Activated CD4-positive, alpha-beta T cell treated with anti-CD3 and anti-CD28 coated beads, Interleukin-2, amount 50 U/mL, for 48 hours (primary cell): ENCODE results near the gene PPARA.

Source experiments
- DNase-seq, 2 experiments: peaks; one replicate each; pipeline ENCODE4 v3.0.0-alpha.2; 2020

The PPARA gene

DNA sequence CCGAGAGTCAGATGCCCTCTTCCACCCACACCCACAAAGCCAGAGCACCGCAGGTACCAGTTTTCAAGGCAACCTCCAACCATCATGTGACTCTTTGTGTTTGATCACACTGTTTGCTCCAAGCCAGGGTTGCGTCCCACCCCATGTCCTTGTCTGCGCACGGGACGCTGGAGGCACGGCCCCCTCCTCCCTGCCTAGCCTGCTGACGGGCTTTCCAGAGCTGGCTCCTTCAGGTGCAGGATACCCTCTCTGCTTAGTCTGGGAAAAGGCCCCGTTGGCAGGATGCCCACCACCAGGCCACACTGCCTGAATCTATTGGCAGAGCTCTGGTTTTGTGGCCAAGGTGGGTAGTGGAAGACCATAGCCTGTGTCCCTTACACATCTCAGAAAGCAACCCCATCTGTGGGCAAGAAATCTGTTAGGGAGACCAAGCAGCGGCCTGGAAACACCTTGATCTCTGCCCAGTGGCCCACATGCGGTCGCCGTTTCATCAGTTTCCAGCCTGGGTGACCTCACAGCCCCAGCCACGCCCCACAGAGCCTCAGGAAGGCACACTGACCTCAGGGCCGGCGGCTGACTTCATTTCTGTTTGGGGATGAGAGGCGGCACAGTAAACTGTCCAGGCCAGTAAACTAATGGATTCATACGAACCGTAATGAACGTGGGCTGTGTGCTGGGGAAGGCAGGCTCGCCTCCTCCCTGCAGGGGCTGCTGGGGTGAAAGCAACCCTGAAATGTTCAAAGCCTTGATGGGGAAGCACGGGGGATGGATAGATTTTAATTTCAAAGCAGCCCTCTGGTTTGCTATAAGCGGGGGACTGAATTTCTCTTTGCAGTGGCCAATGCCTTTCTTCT is 73.9 kb downstream of the PPARA start:
- DNase-seq: no peak

DNA sequence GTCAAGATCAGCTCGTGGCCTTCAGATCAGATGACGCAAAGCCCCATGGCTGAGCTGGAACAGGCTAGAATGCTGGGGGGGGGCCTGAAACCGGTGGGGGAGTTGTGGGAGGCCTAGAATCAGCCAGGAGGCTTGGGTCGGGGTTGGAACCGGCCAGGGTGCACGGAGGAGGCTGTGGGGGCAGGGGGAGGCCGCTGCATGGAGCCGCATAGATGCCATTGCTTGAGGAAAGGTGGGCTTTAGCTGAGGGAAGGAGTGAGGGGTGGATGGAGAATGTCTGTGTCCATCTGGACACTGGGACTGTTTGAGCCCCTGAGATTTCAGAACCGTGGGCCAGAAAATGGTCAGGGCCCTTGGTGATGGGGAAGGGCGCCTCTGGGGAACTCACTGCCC is 74.6 kb downstream of the PPARA start:
- no peak for DNase-seq

DNA sequence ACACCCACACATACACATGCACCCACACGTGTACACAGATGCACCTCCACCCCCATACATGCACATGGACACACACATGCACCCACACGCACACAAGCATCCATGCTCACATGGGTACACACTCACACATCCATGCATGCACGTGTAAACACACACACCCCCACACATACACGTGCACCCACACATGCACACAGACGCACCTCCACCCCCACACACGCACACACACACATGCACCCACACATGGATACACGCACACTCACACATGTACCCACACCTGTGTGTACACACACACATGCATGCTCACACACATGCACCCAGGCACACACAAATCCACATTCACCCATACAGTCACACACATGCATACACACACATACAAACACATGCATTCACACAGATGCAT is 75.3 kb downstream of the PPARA start:
- no peak for DNase-seq

DNA sequence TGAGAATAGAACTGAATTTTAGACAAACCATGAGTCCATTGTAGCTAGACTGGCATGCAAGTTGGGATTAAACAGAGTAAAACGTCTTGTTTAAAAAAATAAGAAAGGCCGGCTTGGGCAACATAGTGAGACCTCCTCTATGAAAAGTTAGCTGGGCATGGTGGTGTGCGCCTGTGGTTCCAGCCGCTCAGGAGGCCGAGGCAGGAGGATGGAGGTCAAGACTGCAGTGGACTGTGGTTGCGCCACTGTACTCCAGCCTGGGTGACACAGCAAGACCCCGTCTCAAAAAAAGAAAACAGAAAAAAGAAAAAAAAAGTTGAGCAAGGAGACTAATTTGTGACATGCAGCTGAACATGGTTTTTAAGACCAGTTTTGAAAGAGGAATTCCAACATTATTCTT is 76.3 kb downstream of the PPARA start:
- DNase-seq: no peak

DNA sequence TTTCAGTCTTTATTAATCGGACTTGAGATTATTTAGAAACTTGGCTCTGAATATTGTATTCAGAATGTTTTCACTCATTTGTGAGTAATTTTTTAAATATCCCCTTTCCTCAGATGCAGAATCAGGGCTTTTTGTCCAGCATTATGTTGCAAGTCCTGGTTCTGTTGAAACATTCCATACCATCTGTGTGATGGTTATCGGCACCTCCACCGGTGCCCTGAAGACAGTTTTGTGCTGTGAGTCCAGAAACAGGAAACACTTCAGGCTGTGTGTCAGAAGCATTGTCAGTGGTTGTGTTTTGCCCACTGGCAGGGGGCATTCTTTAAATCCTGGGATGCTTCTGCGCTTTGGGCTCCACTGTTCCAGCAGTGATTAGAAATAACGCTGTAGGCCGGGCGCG is 79.4 kb downstream of the PPARA start:
- DNase-seq: no peak

DNA sequence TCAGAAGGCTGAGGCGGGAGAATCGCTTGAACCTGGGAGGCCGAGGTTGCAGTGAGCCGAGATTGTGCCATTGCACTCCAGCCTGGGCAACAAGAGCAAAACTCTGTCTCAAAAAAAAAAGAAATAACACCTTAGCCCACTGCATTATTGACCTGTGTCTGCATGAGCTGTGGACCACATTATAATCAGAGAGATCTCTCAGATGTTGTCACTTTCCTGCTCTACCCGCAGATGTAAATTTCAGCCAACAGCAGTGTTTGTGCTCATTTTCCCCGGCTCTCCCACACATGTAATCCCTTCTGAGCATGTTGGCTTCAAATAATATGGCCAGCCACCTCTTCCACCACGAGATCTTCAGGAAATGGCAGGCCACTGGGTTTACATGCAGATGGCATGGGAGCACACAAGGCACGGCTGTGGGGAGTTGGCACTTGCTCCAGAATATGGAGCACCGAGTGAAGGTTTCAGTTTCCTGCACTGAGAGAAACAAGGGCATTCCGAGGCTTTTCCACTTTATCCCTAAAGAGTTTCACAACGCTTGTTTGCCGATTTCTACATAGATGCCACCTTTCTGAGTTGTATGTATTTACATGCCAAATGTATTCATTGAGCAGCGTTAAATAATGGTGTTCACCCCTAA is 80.1 kb downstream of the PPARA start:
- no peak for DNase-seq

DNA sequence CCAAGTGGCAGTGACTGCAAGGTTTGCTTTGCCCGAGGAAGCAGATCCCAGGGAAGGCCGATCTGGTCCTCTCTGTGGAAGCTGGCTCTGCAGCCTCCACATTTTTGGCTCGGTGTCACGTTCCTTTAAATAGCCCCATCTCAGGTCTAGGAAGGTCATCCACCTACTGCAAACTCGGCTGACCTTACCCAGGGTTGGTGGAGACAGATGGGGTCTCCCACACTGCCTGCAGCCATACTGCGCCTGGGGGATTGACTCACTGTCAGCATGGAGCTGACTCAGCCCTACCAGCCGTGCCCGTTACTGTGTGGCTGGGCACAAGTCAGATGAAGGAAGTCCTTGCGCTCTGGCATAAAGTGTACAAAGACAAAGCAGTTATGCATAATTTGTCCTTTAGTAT is 82.9 kb downstream of the PPARA start:
- no peak for DNase-seq

DNA sequence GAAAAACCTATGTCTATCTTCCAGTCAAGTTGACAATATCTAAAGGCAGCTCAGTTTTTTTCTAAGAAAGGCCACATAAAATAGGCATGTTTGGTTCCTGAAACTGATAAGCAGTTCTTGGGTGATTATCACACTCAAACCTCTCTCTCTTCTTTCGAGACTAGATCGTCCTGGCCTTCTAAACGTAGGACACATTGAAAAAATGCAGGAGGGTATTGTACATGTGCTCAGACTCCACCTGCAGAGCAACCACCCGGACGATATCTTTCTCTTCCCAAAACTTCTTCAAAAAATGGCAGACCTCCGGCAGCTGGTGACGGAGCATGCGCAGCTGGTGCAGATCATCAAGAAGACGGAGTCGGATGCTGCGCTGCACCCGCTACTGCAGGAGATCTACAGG is 84.6 kb downstream of the PPARA start:
- DNase-seq: no peak

DNA sequence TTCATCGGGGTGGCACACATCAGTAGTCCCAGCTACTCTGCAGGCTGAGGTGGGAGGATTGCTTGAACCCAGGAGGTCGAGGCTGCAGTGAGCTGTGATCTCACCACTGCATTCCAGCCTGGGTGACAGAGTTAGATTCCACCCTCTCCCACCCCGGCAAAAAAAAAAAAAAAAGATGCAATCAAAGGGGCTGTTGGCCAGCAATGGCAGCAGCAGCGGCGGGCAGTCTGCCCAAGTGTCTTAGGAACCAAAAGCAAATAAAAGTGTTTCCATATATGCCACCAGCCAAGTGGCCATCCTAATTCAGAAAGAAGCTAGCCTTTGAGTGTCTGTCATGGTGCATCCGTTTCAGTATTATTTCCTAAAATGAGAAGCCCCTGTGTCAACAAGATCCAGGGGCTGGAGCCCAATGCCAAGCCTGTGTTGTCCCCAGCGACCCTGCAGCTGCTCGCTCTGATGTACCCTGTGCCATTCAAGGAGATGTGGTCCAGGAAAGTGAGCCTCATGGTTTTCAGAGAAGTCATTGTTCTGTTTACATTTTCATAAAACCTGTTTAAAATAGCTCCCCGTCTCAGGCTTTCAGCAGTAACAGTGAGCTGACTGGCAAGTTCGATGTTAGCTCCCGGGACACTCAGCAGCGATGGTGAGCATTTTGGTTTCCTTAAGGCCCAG is 87.3 kb downstream of the PPARA start:
- DNase-seq: no peak

DNA sequence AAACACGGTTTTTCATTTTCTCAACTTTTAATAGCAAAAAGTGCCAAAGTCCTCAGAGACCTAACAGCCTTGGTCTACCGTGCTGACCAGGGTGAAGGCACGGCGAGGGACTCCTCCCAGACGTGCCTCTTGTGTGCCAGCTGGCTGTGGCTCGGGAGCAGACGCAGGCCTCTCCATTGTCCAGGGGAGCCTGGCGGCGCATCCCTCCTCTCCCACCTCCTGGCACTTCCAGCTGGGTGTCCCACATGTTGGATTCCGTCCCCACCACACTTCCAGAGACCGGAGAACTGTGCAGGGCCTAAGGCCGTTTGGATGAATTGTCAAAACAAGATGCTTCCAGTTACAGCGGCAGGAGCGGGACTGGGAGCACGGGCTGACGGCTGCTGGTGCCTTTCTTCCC is 88.2 kb downstream of the PPARA start:
- DNase-seq: no peak

DNA sequence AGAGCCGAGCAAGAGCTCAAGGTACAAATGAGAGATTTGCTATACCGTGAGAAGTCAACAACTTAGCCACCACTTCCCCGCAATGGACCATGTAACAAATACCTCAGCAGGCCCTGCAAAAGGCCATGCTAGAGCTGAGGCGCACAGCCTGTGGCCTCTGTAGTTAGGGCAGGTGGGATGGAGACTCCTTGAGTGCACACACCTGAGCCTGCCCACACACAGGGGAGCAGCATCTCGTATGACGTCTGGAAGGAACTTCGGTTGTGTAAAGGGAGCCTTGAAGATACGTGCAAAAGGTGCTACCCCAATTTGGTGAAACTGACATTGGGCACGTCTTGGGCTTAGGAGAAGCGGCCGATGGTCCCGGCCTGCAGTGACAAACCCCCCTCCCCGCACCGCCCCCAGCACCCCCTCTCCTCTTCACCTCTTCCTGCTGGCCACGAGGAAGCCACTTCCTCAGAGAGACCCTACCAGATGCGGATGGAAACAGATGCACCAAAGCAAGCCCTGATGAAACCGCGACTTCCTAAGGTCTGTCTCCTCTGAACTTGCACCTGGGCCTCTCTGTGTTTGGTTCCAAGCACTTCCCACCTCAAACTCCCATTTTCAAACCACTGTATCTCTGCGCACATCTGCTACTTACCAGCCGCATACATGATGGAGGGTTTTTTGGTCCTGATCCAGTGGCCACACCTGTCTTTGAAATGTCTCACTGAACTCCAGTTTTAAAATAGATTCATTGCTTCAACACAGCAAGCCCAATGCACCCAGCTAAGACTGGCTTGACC is 89.1 kb downstream of the PPARA start:
- no peak for DNase-seq

DNA sequence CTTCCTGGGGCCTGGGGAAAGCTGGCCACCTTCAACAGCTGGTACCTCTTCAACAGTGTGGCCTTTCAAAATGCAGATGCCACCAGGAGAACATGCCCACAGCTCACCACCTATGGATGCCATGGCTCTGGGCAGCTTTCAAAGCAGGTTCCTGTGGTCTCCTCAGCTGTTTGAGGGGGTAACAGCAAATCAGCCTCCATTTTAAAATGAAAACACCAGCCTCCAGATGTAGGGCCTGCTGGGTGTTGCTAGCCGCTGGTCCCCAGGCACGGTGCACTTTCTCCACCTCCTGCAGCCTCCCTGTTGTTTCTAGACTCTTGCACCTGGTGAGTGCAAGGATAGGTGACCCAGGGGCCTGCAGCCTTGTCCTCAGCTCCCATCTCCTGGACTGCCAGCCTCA is 89.7 kb downstream of the PPARA start:
- DNase-seq: no peak

DNA sequence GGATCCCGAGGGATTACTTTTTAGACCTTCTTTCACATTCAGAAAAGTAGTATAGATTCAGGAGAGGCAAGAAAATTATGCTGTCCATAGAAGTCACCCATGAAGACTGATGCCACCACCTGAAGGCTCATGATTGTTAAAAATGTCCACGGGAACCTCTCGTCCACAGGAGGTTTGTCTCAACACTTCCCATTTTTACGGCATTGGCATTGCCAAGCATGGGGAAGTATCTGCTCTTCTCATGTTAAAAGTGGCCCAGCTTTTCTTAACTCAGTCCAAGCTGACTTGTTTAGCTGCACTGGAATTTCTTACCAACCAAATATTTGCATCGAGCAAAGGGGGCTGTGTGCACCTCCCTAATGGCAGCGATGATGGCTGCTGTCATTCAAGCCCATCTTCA is 90.2 kb downstream of the PPARA start:
- no peak for DNase-seq

DNA sequence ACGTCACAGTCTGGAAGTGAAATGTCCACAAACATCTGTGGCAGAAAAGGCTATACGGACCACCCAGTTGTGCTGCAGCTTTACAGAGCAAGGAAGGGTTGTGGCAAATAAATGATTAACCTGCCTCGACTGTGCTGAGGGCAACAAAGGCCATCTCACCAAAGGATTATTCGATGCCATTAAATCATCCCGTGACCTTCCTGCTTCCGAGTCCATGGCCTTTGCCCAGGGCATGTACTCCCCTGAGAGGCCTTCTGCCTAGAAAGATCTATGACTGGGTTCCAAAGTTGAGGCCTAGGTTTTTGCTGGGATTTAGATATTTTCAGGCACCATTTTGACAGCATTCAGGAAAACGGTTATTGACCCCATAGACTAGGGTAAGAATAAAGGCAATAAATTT is 90.6 kb downstream of the PPARA start:
- no peak for DNase-seq

DNA sequence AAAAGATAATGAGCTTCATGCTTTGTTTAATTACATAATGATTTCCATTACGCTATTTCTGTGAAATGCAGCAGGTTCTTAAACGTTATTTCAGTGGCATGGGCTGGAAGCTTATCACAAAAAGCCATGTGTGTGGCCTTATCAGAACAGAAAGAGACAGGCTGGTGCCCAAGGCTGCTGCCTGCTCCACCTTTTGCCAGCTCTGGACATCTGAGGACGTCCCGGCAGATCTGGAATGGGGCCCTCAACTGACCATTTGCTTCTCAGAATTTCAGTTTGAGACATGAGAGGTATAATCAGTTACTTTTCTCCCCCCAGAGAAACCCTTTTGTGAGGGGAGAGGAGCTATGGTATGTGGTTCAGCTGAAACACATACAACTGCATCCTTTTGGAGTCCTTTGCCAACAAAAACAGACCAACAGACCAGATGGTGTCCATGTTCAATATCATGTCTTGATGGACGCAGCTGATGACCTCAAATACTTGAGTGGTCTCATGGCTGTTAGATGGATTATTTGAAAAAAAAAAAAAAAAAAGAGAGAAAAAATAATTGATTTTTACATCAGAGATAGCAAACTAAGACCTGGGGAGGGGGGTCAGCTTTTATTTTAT is 91.2 kb downstream of the PPARA start:
- no peak for DNase-seq

DNA sequence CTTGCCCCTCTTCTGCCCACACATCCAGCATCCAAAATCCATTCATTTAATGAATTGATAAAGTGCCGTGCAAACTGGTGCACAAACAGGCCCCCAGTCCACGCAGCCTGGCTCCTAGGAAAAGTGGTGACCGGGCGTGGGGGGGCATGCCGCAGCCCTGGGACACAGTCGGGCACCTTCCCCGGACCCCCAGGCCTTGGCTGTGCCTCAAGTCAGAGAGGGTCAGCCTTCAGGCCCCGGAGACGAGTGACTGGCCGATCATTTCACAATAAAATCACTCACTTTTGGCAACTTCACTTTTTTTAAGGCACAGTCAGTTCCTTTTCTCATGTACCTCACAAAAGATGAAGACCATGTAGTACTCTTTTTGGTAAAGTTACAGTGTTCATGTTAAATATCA is 91.8 kb downstream of the PPARA start:
- no peak for DNase-seq

DNA sequence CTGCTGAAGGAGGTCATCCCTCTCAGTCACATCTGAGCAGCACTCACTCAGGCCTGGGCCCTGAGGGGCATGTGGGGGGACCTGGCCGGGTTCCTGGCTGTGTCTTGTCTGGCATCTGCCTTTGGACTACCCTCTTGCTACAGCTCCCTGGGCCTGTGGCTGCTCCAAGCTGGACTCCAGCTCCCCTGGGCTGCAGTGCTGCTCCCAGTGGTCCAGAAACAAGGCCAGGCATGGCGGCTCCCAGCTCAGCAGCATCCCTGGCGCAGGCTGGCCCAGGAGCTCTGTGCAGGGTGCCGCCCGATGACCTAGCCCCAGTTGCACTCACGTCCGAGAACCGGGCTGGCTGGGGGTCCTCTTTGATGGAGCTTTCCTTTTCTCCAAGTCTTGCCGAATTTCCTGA is 94.4 kb downstream of the PPARA start:
- no peak for DNase-seq

DNA sequence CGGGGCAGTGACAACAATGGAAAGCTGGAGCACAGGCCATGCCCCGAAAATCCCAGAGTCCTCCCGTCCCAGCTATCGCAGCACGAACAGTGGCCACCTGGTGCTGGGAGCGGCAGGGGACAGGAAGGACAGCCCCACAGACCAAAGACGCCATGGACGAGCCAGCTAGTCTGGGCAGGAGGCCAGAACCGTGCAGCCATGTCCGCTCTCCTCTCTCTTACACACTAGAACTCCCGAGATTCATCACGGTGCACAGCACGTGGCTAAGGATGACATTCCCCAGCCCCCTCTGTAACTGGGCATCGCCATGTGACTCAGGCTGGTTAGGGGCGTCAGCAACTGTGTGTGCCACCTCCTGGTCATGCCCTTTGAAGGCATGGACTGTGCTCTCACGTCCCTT is 95.2 kb downstream of the PPARA start:
- DNase-seq: no peak

DNA sequence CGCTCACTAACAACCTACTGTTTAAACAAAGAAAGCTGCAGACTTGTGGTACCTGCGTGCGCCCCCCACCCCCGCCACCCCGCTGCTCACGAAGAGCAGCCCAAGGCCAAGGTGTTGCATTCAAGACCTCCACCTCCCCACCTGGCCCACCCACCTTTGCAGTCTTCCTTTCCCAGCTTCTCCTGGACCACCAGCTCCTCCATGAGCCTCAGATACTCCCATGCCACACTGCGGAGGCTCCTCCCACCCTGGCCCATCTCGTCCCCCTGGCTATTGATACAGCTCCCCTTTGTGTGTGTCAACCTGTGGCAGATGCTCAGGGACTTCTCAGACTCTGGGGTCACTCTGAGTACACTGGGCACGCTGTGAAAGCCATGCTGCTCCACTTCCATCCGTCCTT is 95.9 kb downstream of the PPARA start:
- no peak for DNase-seq

DNA sequence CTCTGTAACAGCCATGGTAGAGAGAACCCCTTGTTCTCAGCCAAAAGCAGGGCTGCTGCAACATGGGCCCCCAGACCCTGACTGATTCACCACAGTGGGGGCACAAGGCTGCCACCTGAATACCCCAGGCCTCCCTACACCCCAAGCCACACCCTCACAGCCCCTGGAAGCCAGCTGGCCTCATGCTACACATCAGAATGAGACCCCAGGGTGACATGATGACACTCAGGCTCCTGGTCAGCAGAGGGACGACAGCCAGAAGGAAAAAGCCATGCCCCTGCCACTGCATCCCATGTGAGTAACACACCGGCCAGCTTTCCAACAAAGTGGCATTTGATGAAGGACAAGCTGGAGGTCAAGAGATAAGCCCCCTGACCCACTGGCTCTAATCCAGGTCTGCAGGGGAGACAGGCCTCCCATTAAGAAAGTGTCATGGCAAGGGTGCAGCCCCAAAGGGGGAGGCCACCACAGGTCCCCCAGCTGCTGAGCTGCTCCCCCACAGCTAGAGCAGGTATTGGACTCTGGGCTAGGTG is 97.2 kb downstream of the PPARA start:
- DNase-seq: no peak

DNA sequence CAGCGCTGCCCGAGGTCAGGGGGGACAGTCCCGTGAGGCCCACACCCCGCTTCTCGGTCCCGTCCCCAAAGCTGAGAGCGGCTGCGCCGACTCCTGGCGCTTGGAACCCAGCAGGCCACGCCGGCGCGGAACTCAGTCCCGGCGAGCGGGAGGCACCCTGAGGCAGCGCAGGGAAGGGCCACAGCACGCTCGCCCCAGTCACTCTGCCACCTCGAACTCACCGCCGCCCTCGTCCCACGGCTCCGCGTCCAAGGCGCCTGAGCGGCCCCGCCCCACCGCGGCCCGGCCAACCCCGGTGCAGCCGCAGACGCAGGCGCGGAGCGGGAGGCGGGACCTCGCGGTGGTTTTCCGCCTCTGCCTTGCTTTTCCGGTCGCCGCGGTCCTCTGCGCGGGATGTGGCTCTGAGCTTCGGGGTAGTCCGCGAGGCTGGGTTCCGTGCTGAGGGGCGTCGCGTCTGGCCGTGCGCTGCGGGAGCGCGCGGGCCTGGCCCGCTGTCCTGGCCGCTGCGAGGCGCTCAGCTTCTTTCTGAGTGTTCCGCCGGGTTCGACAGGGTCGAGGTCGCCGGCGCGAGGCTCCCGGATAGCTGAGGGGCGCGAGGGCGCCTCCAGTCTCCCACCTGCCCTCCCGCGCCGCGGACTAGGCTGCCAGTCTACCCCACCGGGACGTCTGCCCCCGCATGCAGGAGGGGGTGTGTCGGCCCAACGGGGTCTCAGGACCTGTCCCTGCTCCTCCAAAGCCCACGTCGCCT is 99.9 kb downstream of the PPARA start, which contains the start of gene CDPF1:
Gene CDPF1, minus strand, starts transcription at position 259 of the 748 bp plus-strand sequence. CDS start 2,009 bp downstream, outside the sequence.
- peak; percentile 90 to 92 for DNase-seq

DNA sequence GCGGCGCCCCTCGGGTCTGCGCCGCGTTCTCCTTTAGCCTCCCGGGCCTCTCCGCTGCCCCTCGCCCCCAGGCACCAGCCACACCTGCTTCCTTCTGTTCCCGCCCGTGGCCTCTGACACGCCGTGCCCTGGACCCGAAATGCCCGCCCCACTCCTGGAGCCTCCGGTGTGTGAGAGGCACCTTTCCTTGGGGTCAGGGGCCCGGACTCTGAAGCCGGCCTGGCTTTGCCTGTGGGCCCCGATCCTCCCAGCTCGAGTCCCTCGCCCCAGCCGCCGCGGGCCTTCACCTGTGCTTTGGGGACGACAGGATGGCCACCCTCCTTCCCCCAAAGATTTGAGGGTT is 100.4 kb downstream of the PPARA start:
- peak; percentile 15 to 27 for DNase-seq
